HFFc6 (cell line): ENCODE data around the gene RAB3B. TPM values are rescaled to one million over a fixed set of nuclear protein-coding genes. Genes with fewer than 3 reads are reported as not detected.

Experiments
- DNase-seq: peaks from one replicate; pipeline ENCODE4 v3.0.0-alpha.2; 2018
- H3K27ac Mint-ChIP-seq: 2 replicates; pipeline ENCODE4 v1.8.0; 2020; ENCODE audit warnings: mild to moderate bottlenecking, mixed read lengths
- H3K27me3 Mint-ChIP-seq: 2 replicates; pipeline ENCODE4 v1.8.0; 2021; ENCODE audit warnings: mild to moderate bottlenecking, moderate library complexity, mixed read lengths; ENCODE audit not compliant: insufficient read depth
- H3K36me3 Mint-ChIP-seq: 2 replicates; pipeline ENCODE4 v1.8.0; 2021; ENCODE audit warnings: low read depth, mixed read lengths
- H3K4me1 Mint-ChIP-seq: 2 replicates; pipeline ENCODE4 v1.8.0; 2020; ENCODE audit warnings: low read depth, mixed read lengths
- H3K4me3 Mint-ChIP-seq: 2 replicates; pipeline ENCODE4 v1.8.0; 2020; ENCODE audit warnings: mild to moderate bottlenecking, moderate library complexity, mixed read lengths
- H3K9me3 Mint-ChIP-seq: 2 replicates; pipeline ENCODE4 v1.8.0; 2020; ENCODE audit warnings: mild to moderate bottlenecking, mixed read lengths
- CTCF ChIP-seq: fragments of 200-600 bp; sonication (generic); IDR thresholded peaks from 2 replicates; pipeline ENCODE4 v1.5.0; 2021; ENCODE audit warnings: antibody characterized with exemption, mild to moderate bottlenecking
- total RNA-seq, 6 experiments: library from RNA; stranded (reverse); fragmentation: NEBNext Ultra II Directional; extraction: Animal tissue kit (Norgen Biotek cat#: 25700); gene quantifications; 2 replicates in 1 of 6; 3 replicates in 5 of 6; pipeline ENCODE4 v1.2.3, GENCODE V29; 2021

The RAB3B gene
- total RNA-seq, 6 experiments from 2014 or later, result 138 to 174 (median 157) TPM

- H3K27ac Mint-ChIP-seq, result peak overlapping the region; percentile 71
- H3K4me3 Mint-ChIP-seq, result no peak overlapping the region
- no peaks in the 10 kb centered on the region for H3K9me3 Mint-ChIP-seq
- H3K27me3 Mint-ChIP-seq, result no peaks in the 10 kb centered on the region; the same call in none of the 2 replicates
- no peak for DNase-seq
- no peak for TF ChIP-seq CTCF
- peaks cover 56% of the 10 kb centered on the region for H3K36me3 Mint-ChIP-seq
- H3K4me1 Mint-ChIP-seq, result peaks cover 65% of the 10 kb centered on the region
Observed at GRCh38 chr1:51957618-51958017, 32.9 kb downstream of the RAB3B start.

DNA sequence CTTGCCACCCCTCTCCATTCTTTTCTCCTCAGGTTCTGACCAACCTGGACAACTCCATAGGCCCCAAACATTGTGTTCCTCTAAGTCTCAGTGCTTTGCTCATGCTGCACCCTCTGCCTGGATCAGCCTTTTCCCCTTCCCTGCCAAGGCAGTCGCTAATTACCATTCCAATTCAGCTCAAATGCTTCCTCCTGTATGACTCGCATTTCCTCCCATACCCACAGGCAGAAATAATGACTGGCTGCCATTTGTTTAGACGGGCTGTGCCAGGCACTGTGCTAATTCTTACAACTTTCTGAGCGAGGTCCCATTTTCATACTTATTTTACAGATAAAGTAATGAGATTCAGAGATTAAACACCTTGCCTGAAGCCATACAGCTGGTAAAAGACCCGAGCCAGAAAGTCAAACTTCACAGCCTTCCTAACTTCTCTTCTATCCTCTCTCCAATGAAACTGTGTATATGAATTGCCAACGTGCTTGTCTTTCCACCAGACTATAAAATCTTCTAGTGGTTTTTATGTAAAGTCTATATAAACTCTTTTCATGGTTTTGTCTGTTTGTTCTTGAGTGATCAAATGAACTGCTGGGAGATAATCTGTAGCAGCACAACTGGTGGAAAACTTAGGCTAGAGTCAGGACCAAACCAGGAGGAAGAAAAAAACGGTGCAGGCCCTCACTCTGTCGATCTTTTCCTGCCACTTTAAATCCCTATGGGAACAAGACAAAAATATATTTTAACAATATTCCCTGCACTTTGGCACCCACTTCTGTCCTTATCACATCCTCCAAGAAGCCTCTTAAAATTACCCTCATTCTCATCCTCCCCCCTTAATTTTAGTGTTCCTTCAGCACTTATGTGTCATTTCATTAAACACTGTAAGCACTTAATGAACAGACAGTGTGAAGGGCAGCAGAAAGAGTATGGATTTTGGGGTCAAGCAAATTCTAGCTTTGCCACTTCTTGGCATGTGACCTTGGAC is 33.7 kb downstream of the RAB3B start:
- Mint-ChIP-seq H3K27ac (peak overlapping the region; percentile 71), H3K27me3 (peaks cover 2% of the 10 kb centered on the region), H3K36me3 (peaks cover 58% of the 10 kb centered on the region), H3K9me3 (no peaks in the 10 kb centered on the region), H3K4me3 (no peak overlapping the region), H3K4me1 (peaks cover 67% of the 10 kb centered on the region)
- no peak for TF ChIP-seq CTCF
- DNase-seq, result peak; percentile 28

GRCh38 chr1:51955797-51956527 is 34.5 kb downstream of the RAB3B start:
- peaks cover 2% of the 10 kb centered on the region for H3K27me3 Mint-ChIP-seq
- no peak for TF ChIP-seq CTCF
- no peak for DNase-seq
- peaks cover 63% of the 10 kb centered on the region for H3K4me1 Mint-ChIP-seq
- H3K9me3 Mint-ChIP-seq, result no peaks in the 10 kb centered on the region
- H3K36me3 Mint-ChIP-seq, result peaks cover 62% of the 10 kb centered on the region
- no peak overlapping the region for H3K4me3 Mint-ChIP-seq
- H3K27ac Mint-ChIP-seq, result peak overlapping the region; percentile 71

GRCh38 chr1:51954783-51955182 is 35.7 kb downstream of the RAB3B start:
- Mint-ChIP-seq H3K36me3 (peaks cover 65% of the 10 kb centered on the region), H3K27me3 (peaks cover 2% of the 10 kb centered on the region), H3K4me1 (peaks cover 62% of the 10 kb centered on the region), H3K4me3 (no peak overlapping the region), H3K9me3 (no peaks in the 10 kb centered on the region), H3K27ac (peak overlapping the region; percentile 51; the same call in 1 of the 2 replicates)
- no peak for TF ChIP-seq CTCF
- no peak for DNase-seq

GRCh38 chr1:51953079-51953478 is 37.4 kb downstream of the RAB3B start:
- H3K4me3 Mint-ChIP-seq, result no peak overlapping the region
- no peak for DNase-seq
- H3K36me3 Mint-ChIP-seq, result peaks cover 53% of the 10 kb centered on the region
- peaks cover 2% of the 10 kb centered on the region; the same call in 1 of the 2 replicates for H3K27me3 Mint-ChIP-seq
- no peak for TF ChIP-seq CTCF
- H3K27ac Mint-ChIP-seq, result peak overlapping the region; percentile 20; the same call in 1 of the 2 replicates
- H3K9me3 Mint-ChIP-seq, result no peaks in the 10 kb centered on the region
- H3K4me1 Mint-ChIP-seq, result peaks cover 75% of the 10 kb centered on the region
